BJ (cell line): ENCODE data around the gene ANAPC10. TPM values are rescaled to one million over a fixed set of nuclear protein-coding genes. Genes with fewer than 3 reads are reported as not detected.

Experiments
- CTCF ChIA-PET: fragments of 350-600 bp; formaldehyde crosslinking; extraction: SDS; loops from one replicate; lab custom pipeline; 2021; ENCODE audit warnings: antibody characterized with exemption, inconsistent platforms; lab: Yijun Ruan, JAX
- POLR2A ChIA-PET: fragments of 300-600 bp; sonication (Branson Sonifier 250); formaldehyde crosslinking; extraction: SDS; loops from one replicate; lab custom pipeline; 2021; ENCODE audit warnings: antibody characterized with exemption; lab: Charles Lee
- DNase-seq: peaks from one replicate; pipeline ENCODE4 v3.0.0-alpha.2; 2011; ENCODE audit warnings: low read depth
- H3K27me3 ChIP-seq: 2 replicates; pipeline ENCODE4 v1.6.0; 2011; ENCODE audit warnings: low read length; ENCODE audit not compliant: control insufficient read depth, insufficient read depth
- H3K36me3 ChIP-seq: 2 replicates; pipeline ENCODE4 v1.5.1; 2011; ENCODE audit warnings: low read length; ENCODE audit not compliant: control insufficient read depth, insufficient read depth
- H3K4me3 ChIP-seq: 2 replicates; pipeline ENCODE4 v1.5.1; 2011; ENCODE audit warnings: low read depth, mild to moderate bottlenecking, control low read depth, low read length
- polyA plus RNA-seq: library from polyadenylated mRNA; depleted of rRNA; stranded (reverse); fragments of >200 nt; gene quantifications from 2 replicates; pipeline ENCODE4 v1.2.3, GENCODE V29; 2011; rRNA removed
- TF ChIP-seq, protein P1 (sequence below): IDR thresholded peaks from 2 replicates; pipeline ENCODE4 v1.5.1; 2011; ENCODE audit warnings: low read depth, mild to moderate bottlenecking, control low read depth, inconsistent platforms, low read length, moderate library complexity; ENCODE audit not compliant: insufficient read depth

The ANAPC10 gene
- polyA plus RNA-seq, 1 experiment, result 10.3 TPM

DNA sequence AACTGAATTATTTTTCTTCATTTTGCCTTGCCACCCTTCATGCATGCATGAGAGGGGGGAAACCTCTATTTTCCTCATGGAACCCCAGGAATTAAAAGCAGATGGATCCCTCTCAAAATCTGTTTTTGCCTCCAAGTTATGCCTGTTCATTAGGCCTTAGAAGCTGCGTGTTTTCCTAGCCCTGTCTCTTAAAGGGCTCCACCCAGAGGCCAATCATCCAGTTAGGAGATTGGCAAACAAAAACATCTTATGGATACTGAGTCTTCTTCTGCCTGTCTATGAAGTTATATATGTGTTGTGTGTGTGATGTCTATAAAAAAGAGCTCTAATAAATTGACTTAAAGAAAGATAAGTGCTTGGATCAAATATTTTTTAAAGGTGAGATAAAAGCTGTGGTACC is 142.9 kb downstream of the ANAPC10 start:
- POLR2A ChIA-PET, result no interaction called here
- Histone ChIP-seq H3K27me3 (no peaks in the 10 kb centered on the region), H3K4me3 (no peak overlapping the region), H3K36me3 (no peaks in the 10 kb centered on the region)
- TF ChIP-seq, protein P1, sequence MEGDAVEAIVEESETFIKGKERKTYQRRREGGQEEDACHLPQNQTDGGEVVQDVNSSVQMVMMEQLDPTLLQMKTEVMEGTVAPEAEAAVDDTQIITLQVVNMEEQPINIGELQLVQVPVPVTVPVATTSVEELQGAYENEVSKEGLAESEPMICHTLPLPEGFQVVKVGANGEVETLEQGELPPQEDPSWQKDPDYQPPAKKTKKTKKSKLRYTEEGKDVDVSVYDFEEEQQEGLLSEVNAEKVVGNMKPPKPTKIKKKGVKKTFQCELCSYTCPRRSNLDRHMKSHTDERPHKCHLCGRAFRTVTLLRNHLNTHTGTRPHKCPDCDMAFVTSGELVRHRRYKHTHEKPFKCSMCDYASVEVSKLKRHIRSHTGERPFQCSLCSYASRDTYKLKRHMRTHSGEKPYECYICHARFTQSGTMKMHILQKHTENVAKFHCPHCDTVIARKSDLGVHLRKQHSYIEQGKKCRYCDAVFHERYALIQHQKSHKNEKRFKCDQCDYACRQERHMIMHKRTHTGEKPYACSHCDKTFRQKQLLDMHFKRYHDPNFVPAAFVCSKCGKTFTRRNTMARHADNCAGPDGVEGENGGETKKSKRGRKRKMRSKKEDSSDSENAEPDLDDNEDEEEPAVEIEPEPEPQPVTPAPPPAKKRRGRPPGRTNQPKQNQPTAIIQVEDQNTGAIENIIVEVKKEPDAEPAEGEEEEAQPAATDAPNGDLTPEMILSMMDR, result no peak
- DNase-seq, result no peak
- CTCF ChIA-PET, result no interaction called here

DNA sequence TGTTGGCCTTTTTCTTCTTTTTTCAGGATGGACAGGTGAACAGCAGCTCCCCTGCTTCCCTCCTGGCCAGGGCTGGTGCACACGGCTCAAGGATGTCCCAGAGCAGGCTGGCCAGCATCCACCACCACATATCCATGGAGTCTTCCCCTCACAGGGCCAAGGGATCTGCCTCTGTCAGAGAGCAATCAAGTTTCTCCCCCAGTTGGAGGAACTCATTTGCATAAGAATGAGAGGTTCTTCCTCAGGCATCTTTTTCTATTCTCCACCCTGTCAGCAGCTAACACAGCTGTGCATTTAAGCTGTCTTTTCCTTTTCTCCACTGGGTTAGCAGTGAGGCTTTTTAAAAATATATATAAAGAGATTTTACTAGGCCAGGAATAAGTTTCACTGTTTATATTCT is 143.8 kb downstream of the ANAPC10 start:
- TF ChIP-seq, protein P1, result no peak
- CTCF ChIA-PET, result no interaction called here
- Histone ChIP-seq H3K27me3 (no peaks in the 10 kb centered on the region), H3K36me3 (no peaks in the 10 kb centered on the region), H3K4me3 (no peak overlapping the region)
- no peak for DNase-seq
- POLR2A ChIA-PET, result no interaction called here

DNA sequence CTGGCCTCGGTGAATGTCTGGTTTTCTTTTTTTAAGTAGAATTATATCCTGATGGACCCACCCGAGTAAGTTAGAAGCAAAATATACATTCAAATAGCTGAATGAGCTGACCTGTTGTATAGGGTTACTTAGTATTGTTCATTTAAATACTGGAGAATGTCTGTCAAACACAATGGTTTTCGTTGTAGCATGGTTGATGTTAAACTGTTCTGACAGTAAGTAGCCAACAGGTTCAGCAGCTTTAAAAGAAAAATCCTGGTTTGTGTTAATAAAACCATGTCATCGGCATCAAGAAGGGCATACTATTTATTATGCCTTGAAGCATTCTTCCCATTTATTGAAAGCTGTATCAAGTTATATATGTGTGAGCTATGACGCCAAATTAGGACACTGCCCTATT is 149.6 kb downstream of the ANAPC10 start:
- H3K36me3 ChIP-seq, result no peaks in the 10 kb centered on the region
- H3K4me3 ChIP-seq, result no peak overlapping the region
- CTCF ChIA-PET, result interaction anchor here (0.6 kb wide), 1 partner anchor 118 kb away, joined by 4 read pairs; no protein-coding TSS in a partner anchor
- POLR2A ChIA-PET, result no interaction called here
- TF ChIP-seq, protein P1, result no peak
- DNase-seq, result no peak
- no peaks in the 10 kb centered on the region for H3K27me3 ChIP-seq

DNA sequence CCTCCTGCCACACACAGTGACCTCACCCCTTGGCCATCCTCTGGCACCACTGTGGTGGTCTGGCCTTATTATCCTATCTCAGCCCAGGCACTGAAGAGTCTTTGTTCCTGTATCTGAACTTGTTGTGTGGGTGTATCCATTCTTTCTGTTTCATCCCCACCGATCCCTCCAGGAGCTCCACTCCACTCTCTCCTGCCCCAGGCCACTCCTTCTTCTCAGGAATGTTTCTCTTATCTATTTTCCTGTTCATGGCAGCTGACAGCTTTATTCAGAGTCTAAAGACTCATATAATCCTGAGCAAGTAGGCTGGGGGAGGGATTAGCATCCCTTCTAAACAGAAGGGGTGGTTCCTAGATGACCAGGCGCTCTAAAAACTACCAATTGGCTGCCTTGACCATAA is 150.0 kb downstream of the ANAPC10 start:
- TF ChIP-seq, protein P1, result no peak
- Histone ChIP-seq H3K27me3 (no peaks in the 10 kb centered on the region), H3K4me3 (no peak overlapping the region), H3K36me3 (no peaks in the 10 kb centered on the region)
- POLR2A ChIA-PET, result no interaction called here
- DNase-seq, result no peak
- CTCF ChIA-PET, result no interaction called here

Other genes with a start within 250 kb of the ANAPC10 start
- 50.6 and 86.3 TPM in 2 replicates for gene ABCE1, start 115 bp upstream of the ANAPC10 start, polyA plus RNA-seq
- 13.3 and 21.4 TPM in 2 replicates for gene OTUD4, start 82.4 kb upstream of the ANAPC10 start, polyA plus RNA-seq